HG03159 (cell line): ENCODE data around the gene SORBS2.

ENCODE experiments used
- ATAC-seq: cut with Tn5 transposase; IDR thresholded peaks from one replicate; pipeline ENCODE4 v1.9.1; 2021; ENCODE audit warnings: mild to moderate bottlenecking, moderate library complexity; ENCODE audit not compliant: unreplicated experiment

The SORBS2 gene

GRCh38 chr4:185598846-185599552 lies 213.0 kb downstream of the SORBS2 start:
- ATAC-seq: no peak

GRCh38 chr4:185597532-185598188 lies 214.3 kb downstream of the SORBS2 start:
- ATAC-seq: peak; percentile 81

GRCh38 chr4:185592845-185593488 lies 219.0 kb downstream of the SORBS2 start:
- ATAC-seq: no peak

DNA sequence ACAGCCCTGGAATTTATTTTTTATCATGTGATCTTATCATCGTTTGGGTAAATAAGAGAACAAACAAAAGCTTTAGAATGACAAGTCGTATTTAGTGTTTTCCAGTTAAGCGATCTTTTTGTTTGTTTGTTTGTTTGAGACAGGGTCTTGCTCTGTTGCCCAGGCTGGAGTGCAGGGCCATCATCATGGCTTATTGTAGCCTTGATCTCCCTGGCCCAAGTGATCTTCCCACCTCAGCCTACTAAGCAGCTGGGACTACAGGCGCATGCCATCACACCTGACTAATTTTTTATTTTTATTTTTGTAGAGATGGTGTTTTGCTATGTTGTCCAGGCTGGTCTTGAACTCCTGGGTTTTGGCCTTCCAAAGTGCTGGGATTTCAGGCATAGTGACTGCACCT lies 219.6 kb downstream of the SORBS2 start:
- no peak for ATAC-seq

DNA sequence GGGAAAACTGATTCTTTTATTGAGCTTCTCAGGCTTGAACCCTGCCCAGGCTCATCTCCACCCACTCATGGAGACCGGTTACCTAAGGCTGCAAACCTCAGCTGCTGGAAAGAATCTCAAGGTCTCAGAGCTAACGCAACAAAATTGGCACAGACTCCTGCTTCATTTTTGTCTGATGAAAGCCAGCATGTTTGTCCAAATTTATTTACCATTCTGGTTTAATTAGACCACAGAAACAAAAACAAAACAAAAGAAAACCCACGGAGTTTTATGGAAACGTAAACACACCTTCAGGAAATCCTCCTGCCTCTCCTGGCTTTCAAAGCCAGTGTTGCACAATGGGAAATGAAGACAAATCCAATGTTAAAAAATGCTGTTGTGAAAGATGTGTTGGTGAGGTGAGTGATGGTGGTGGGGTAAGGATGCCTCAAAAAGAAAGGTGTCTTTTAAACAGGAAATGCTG lies 220.3 kb downstream of the SORBS2 start:
- ATAC-seq: no peak

- no peak for ATAC-seq
These were observed 221.0 kb downstream of the SORBS2 start for GRCh38 chr4:185590982-185591381.

GRCh38 chr4:185589067-185589836 lies 222.7 kb downstream of the SORBS2 start:
- no peak for ATAC-seq

DNA sequence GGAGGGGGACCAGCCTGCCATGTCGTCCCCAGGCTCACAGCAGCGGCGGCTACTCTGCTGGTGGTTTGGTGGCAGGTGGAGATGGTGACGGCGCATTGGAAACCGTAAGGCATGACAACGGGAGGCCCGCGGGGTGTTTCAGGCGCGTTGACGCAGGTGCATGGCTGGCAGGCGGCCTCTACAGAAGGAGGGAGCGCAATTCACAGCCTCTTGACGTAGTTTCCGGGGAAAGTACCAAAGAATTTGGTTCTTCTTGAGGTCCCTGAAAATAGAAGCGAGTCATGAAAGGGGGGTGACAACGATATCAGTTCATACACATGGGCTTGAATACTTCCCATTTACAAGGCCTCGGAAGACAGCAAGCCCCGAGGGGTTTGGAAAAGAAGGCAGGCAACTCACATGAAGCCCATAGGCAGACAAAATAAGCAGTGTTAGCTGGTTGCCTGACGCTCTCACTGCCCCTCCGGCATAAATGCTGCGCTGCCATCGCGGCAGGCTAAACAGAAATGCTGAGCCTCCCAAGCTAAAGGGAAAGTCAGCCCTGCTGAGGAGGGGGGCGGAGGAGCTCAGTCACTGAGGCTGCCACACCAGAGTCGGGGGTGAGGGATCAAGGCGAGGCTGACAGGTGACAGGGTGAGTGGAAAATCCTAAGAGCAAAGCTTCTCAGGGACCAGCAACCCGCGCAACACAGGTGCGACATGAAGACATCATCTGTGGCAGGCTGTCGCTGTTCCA lies 224.4 kb downstream of the SORBS2 start:
- ATAC-seq: peak; percentile 99

DNA sequence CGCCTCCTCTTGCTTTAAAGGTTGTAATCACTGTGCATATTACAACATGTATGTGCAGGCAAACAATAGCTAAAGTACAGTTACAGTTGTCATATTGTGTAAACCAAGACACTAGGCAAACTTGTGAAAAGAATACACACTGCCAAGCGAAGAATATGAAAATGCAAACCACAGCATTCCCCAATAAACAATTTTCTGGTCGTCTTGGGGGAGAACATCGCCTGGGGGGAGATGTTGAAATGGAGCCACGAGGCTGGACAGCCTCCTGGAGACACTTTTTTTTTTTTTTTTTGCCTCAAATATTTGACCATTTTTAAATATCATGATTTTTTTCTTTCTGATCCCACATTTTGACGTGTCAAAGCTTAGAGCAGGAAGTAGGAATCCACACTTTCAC lies 225.0 kb downstream of the SORBS2 start:
- ATAC-seq: peak; percentile 1

DNA sequence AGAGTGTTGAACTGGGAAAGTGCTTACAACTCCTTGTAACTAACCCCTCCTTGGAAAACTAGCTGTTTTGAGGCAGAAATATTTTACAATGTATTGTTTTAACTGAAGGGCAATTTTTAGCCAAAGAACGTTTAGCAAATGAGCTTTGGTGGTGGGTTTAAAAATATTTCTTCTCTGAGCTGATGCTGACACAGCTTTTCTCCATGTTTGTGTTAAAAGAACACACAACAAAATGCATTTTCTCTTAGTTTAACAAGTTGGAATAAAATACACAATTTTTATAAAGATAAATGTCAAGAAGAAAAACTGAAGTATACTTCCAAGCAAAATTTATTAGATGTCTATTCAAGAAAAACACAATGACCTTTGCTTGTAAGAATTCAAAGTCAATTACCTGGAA lies 226.8 kb downstream of the SORBS2 start:
- ATAC-seq: no peak

DNA sequence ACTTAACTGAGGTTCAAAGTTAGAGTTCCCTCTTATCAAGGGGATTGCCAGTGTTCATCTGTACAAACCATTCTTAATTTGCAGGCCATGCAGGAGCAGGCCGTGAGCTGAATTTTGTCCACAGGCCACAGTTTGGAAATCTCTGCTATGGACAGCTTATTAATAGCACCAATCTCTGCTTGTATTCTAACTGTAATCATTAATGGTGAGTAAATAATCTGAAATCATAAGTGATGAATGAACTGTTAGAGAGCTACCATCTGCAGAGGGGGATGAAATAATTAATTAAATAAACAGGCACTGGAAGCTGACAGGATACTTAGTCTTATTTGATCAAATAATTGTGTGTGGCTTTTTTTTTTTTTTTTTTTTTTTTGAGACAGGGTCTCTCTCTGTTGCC lies 228.2 kb downstream of the SORBS2 start:
- no peak for ATAC-seq

GRCh38 chr4:185582651-185583400 lies 229.2 kb downstream of the SORBS2 start:
- no peak for ATAC-seq

DNA sequence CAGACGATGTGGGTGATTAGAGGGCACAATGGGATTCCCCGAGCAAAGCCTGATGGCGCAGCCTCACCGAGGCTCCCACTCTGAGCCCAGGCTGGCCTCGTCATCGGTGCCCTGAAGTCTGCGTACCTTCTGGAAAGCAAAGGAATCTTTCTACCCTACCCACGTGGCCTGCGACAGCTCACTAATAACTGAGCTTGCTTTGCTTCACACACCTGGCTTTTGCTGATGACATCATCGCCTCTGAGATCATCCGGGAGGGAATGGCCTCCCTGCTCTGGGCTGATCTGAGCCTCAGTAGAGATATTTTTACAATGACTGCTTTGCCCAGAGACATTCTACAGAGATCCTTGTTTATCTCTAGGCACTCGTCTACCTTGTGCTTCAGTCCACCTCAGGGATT lies 231.3 kb downstream of the SORBS2 start:
- ATAC-seq: no peak

DNA sequence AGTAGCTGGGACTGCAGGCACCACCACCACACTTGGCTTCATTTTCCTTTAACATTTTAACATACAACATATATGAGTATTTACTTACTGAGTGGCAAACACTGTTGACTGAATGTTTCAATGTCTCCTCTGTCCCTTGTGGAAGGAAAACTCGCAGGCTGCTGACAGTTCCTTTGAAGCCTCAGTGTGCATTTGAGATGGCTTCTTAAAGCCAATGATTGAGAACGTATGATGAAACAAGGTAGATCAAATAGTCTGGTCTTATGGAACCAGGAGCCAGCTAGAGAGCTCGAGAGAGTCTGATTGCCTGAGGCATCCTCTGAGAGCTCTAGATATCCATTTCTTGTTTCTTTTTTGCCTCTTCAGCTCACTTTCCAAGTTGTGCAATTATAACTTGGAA lies 233.7 kb downstream of the SORBS2 start:
- ATAC-seq: no peak

GRCh38 chr4:185576962-185577950 lies 234.7 kb downstream of the SORBS2 start:
- ATAC-seq: no peak

DNA sequence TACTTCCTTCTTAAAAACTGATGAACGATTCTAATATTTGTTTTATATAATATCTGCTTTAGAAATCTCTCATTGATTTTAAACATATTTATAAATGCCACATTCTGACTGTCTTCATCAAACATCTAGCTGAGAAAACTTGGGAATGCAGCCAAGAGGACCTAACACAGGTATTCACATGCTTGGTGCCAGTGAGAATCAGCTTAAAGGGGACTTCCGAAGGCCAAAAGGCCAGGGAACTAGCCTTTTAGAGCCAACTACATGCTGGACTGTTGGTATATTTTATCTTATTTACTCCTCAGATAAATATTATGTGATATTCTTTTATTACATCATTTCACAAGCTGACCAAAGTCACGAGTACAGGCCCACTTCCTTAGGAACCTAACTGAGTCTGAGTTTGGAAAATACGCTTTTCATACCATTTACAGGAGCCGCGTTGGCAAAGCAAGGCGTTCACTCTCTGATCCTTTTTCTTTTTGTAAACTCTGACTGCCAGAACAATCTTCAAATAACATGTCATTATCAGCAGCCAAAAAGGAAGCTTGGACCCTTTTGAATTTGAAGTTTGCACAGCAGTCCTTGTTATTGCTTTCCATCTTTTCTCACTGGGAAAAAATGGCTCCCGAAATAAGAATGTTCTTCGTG lies 235.6 kb downstream of the SORBS2 start:
- no peak for ATAC-seq

DNA sequence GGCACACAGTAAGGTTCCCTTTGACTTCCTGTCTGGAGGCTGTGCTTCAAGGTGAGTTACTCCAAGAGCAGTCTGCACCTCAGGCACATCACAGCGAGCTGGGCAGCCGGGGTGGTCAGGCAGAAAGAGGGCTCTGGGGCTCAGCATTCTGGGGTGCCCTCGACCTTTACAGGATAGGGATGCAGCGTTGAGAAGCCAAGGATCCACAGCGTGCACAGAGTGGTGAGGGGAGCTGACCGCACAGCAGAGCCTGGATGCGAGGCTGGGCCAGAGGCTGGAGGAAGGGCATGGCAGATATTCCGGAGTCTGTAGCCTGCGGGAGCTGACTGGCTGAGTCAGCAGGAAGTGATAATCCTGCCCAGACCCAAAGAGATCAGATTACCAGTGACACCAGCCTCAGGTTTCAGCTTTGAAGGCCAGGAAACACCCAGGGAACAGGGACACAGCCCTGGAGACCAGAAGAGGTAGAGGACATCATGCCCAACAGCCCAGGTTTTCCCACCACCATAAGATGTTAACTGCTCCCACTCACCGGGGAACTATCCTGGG lies 238.3 kb downstream of the SORBS2 start:
- ATAC-seq: no peak

GRCh38 chr4:185570727-185571126 lies 241.3 kb downstream of the SORBS2 start:
- ATAC-seq: no peak
